ENCODE measurements around the gene SF3B3.

DNA sequence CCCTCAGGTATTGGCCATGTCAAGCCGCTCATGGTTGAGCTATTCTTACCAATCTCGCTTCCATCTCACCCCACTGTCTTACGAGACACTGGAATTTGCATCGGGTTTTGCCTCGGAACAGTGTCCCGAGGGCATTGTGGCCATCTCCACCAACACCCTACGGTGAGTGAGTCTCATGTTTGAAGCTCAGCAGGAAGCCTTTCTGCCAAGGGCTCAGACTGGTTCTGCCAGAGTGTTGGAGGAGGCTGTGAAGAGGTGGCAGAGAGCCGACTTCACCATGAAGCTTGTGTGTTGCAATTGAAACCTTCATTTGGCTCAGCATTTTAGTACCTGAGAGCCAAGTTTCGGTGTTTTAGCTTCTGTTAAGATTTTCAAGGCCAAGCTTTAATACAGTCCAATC lies 38.0 kb downstream of the SF3B3 start:
- TF ChIP-seq POLR2AphosphoS5 (IDR thresholded peaks at IDR 0.05; ENCODE audit: low read depth, low read length) (no peak), POLR2A (IDR thresholded peaks at IDR 0.05; ENCODE audit: low read depth, low read length) (no peak)
